Measurements from ENCODE around the gene STXBP1.
A peak's percentile ranks its signal among the peaks of the same experiment; 100 is the strongest.

STXBP1 gene

GRCh38 chr9:127627494-127627855, 15.4 kb downstream of the STXBP1 start:
- no peak overlapping the region for H3K4me3 ChIP-seq (ENCODE audit: low read length)
- H3K27me3 ChIP-seq (replicated peaks; ENCODE audit: control insufficient read depth, insufficient read depth, low read length) = no peaks in the 10 kb centered on the region
- H3K9me3 ChIP-seq (ENCODE audit: control insufficient read depth, low read length) = no peaks in the 10 kb centered on the region
- no peak for DNase-seq (ENCODE audit: low read depth)
- no peaks in the 10 kb centered on the region for H3K36me3 ChIP-seq (ENCODE audit: control insufficient read depth, insufficient read depth, low read length, severe bottlenecking)
- no peak overlapping the region for H3K9ac ChIP-seq (ENCODE audit: low read length)
- H3K4me1 ChIP-seq (ENCODE audit: control insufficient read depth, insufficient read depth, low read length) = peaks cover 22% of the 10 kb centered on the region

GRCh38 chr9:127628758-127629467, 16.8 kb downstream of the STXBP1 start:
- Histone ChIP-seq H3K4me1 (ENCODE audit: control insufficient read depth, insufficient read depth, low read length) (peaks cover 22% of the 10 kb centered on the region), H3K27me3 (replicated peaks; ENCODE audit: control insufficient read depth, insufficient read depth, low read length) (no peaks in the 10 kb centered on the region), H3K36me3 (ENCODE audit: control insufficient read depth, insufficient read depth, low read length, severe bottlenecking) (no peaks in the 10 kb centered on the region), H3K9me3 (ENCODE audit: control insufficient read depth, low read length) (no peaks in the 10 kb centered on the region), H3K9ac (ENCODE audit: low read length) (no peak overlapping the region), H3K4me3 (ENCODE audit: low read length) (no peak overlapping the region)
- DNase-seq (ENCODE audit: low read depth) = no peak

DNA sequence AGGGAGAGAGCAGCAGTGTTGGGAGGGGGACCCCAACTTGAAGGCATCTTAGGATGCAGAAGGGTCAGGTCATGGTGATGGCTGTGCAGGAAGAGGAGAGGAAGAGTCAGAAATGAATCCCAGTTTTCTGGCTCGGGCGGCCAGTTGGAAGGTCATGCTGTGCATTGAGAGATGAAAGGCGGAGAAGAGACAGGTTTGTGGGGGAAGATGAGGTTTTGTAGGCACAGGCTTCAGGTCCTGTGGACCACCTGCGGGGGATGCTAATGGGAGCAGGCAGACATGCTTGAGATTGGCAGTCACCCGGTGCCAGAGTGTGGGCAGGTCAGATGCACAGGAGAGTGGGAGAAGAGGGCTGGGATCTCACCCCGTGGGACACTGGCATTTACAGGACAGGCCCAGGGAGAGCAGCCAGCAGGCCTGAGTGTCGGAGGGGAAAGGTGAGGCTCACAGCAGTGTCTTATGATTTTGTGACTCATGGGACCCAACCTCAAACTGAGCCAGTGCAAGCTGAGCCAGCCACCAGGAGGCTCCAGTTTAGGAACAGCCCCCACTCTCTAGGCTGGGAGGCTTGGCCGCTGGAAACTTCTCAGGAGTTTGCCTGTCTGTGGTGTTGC, 17.5 kb downstream of the STXBP1 start:
- Histone ChIP-seq H3K4me3 (ENCODE audit: low read length) (no peak overlapping the region), H3K9me3 (ENCODE audit: control insufficient read depth, low read length) (no peaks in the 10 kb centered on the region), H3K4me1 (ENCODE audit: control insufficient read depth, insufficient read depth, low read length) (peaks cover 22% of the 10 kb centered on the region), H3K27me3 (replicated peaks; ENCODE audit: control insufficient read depth, insufficient read depth, low read length) (no peaks in the 10 kb centered on the region), H3K9ac (ENCODE audit: low read length) (no peak overlapping the region), H3K36me3 (ENCODE audit: control insufficient read depth, insufficient read depth, low read length, severe bottlenecking) (no peaks in the 10 kb centered on the region)
- no peak for DNase-seq (ENCODE audit: low read depth)

GRCh38 chr9:127633216-127633862, 21.3 kb downstream of the STXBP1 start:
- DNase-seq (ENCODE audit: low read depth) = no peak
- Histone ChIP-seq H3K36me3 (ENCODE audit: control insufficient read depth, insufficient read depth, low read length, severe bottlenecking) (no peaks in the 10 kb centered on the region), H3K4me1 (ENCODE audit: control insufficient read depth, insufficient read depth, low read length) (peaks cover 25% of the 10 kb centered on the region), H3K27me3 (replicated peaks; ENCODE audit: control insufficient read depth, insufficient read depth, low read length) (no peaks in the 10 kb centered on the region), H3K4me3 (ENCODE audit: low read length) (no peak overlapping the region), H3K9me3 (ENCODE audit: control insufficient read depth, low read length) (no peaks in the 10 kb centered on the region), H3K9ac (ENCODE audit: low read length) (no peak overlapping the region)

- DNase-seq (ENCODE audit: low read depth) = no peak
- H3K36me3 ChIP-seq (ENCODE audit: control insufficient read depth, insufficient read depth, low read length, severe bottlenecking) = no peaks in the 10 kb centered on the region
- no peak overlapping the region for H3K4me3 ChIP-seq (ENCODE audit: low read length)
- H3K9me3 ChIP-seq (ENCODE audit: control insufficient read depth, low read length) = no peaks in the 10 kb centered on the region
- H3K27me3 ChIP-seq (replicated peaks; ENCODE audit: control insufficient read depth, insufficient read depth, low read length) = no peaks in the 10 kb centered on the region
- peaks cover 18% of the 10 kb centered on the region for H3K4me1 ChIP-seq (ENCODE audit: control insufficient read depth, insufficient read depth, low read length)
- H3K9ac ChIP-seq (ENCODE audit: low read length) = no peak overlapping the region
Observed at GRCh38 chr9:127634021-127634420, 21.9 kb downstream of the STXBP1 start.

GRCh38 chr9:127634698-127635097, 22.6 kb downstream of the STXBP1 start:
- Histone ChIP-seq H3K36me3 (ENCODE audit: control insufficient read depth, insufficient read depth, low read length, severe bottlenecking) (no peaks in the 10 kb centered on the region), H3K9me3 (ENCODE audit: control insufficient read depth, low read length) (no peaks in the 10 kb centered on the region), H3K4me1 (ENCODE audit: control insufficient read depth, insufficient read depth, low read length) (peaks cover 11% of the 10 kb centered on the region), H3K9ac (ENCODE audit: low read length) (no peak overlapping the region), H3K27me3 (replicated peaks; ENCODE audit: control insufficient read depth, insufficient read depth, low read length) (no peaks in the 10 kb centered on the region), H3K4me3 (ENCODE audit: low read length) (no peak overlapping the region)
- DNase-seq (ENCODE audit: low read depth) = no peak

- DNase-seq (ENCODE audit: low read depth) = no peak
- Histone ChIP-seq H3K4me1 (ENCODE audit: control insufficient read depth, insufficient read depth, low read length) (peaks cover 6% of the 10 kb centered on the region), H3K9ac (ENCODE audit: low read length) (no peak overlapping the region), H3K27me3 (replicated peaks; ENCODE audit: control insufficient read depth, insufficient read depth, low read length) (no peaks in the 10 kb centered on the region), H3K4me3 (ENCODE audit: low read length) (no peak overlapping the region), H3K36me3 (ENCODE audit: control insufficient read depth, insufficient read depth, low read length, severe bottlenecking) (no peaks in the 10 kb centered on the region), H3K9me3 (ENCODE audit: control insufficient read depth, low read length) (no peaks in the 10 kb centered on the region)
Observed at GRCh38 chr9:127635201-127635735, 23.2 kb downstream of the STXBP1 start.

DNA sequence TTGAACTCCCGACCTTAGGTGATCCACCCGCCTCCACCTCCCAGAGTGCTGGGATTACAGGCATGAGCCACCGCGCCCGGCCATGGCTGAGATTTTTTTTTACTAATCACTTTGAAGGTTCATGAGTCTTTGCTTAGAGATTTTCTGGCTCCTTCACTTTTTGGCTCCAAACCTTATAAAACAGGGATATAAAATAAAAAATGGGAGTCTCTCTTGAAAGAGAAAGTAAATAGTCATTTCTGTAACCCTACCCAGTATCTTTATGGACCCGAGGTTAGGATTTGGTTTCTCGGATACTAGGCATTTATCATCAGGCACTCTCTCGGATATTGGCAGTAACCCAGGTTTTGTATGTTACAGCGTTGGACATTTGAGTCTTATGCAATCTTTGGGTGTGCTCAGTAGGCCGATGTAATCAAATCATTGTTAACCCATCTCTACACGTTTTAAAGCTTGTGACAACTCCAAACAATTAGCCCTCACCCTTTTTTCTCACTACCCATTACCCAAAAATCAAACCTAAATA, 25.3 kb downstream of the STXBP1 start:
- peak overlapping the region; percentile 75 for H3K4me3 ChIP-seq (ENCODE audit: low read length)
- peak; percentile 91 for DNase-seq (ENCODE audit: low read depth)
- H3K9ac ChIP-seq (ENCODE audit: low read length) = peak overlapping the region; percentile 64
- H3K9me3 ChIP-seq (ENCODE audit: control insufficient read depth, low read length) = no peaks in the 10 kb centered on the region
- no peaks in the 10 kb centered on the region for H3K27me3 ChIP-seq (replicated peaks; ENCODE audit: control insufficient read depth, insufficient read depth, low read length)
- H3K36me3 ChIP-seq (ENCODE audit: control insufficient read depth, insufficient read depth, low read length, severe bottlenecking) = no peaks in the 10 kb centered on the region
- H3K4me1 ChIP-seq (ENCODE audit: control insufficient read depth, insufficient read depth, low read length) = peaks cover 12% of the 10 kb centered on the region

- no peak for DNase-seq (ENCODE audit: low read depth)
- no peaks in the 10 kb centered on the region for H3K27me3 ChIP-seq (replicated peaks; ENCODE audit: control insufficient read depth, insufficient read depth, low read length)
- no peaks in the 10 kb centered on the region for H3K36me3 ChIP-seq (ENCODE audit: control insufficient read depth, insufficient read depth, low read length, severe bottlenecking)
- no peak overlapping the region for H3K4me3 ChIP-seq (ENCODE audit: low read length)
- H3K4me1 ChIP-seq (ENCODE audit: control insufficient read depth, insufficient read depth, low read length) = peaks cover 15% of the 10 kb centered on the region
- no peak overlapping the region for H3K9ac ChIP-seq (ENCODE audit: low read length)
- no peaks in the 10 kb centered on the region for H3K9me3 ChIP-seq (ENCODE audit: control insufficient read depth, low read length)
Observed at GRCh38 chr9:127640908-127641545, 28.9 kb downstream of the STXBP1 start.

DNA sequence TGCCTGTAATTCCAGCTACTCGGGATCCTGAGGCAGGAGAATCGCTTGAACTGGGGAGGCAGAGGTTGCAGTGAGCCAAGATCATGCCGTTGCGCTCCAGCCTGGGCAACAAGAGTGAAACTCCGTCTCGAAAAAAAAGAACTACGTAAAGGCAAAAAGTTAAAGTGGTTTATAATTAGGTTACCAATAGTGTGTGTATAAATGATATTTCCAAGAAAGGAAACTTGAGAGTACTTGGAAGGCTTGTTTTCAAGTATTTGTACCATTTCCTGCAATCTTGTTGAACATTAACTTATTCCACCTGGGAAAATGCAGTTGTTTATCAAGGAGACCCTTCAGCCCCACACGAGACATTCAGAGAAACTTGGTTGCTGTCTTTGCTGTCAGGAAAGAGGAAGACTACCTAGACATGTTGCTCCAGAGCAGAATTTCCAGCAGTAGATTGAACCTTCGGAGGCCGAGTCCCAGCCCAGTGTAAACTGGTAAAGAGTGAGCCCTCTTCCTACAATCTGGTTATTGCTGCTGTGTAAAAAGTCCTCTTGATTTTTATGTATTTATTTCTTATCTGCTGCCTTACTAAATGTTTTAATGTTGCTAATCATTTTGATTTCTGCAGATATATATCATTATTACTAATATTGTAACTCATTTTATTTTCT, 30.1 kb downstream of the STXBP1 start:
- peak overlapping the region; percentile 46 for H3K9ac ChIP-seq (ENCODE audit: low read length)
- DNase-seq (ENCODE audit: low read depth) = no peak
- peaks cover 15% of the 10 kb centered on the region for H3K4me1 ChIP-seq (ENCODE audit: control insufficient read depth, insufficient read depth, low read length)
- H3K36me3 ChIP-seq (ENCODE audit: control insufficient read depth, insufficient read depth, low read length, severe bottlenecking) = no peaks in the 10 kb centered on the region
- H3K27me3 ChIP-seq (replicated peaks; ENCODE audit: control insufficient read depth, insufficient read depth, low read length) = no peaks in the 10 kb centered on the region
- H3K4me3 ChIP-seq (ENCODE audit: low read length) = peak overlapping the region; percentile 45
- H3K9me3 ChIP-seq (ENCODE audit: control insufficient read depth, low read length) = no peaks in the 10 kb centered on the region

Measured in adipocyte (in vitro differentiated cells).